K562 (cell line): ENCODE results near the gene SLC6A20. TPM values are rescaled to one million over a fixed set of nuclear protein-coding genes. Genes with fewer than 3 reads are reported as not detected.

Experiments
- ATAC-seq: fragments of 200-7000 bp; cut with Tn5 transposase; 3 replicates; pipeline ENCODE4 v1.9.1; 2020; ENCODE audit warnings: moderate library complexity
- BruUV-seq: library from RNA; stranded (reverse); fragments of 400-500 nt; replicated peaks from 2 replicates; lab custom pipeline; 2021; lab: Mats Ljungman, UMichigan
- CTCF ChIA-PET: fragments of 300-600 bp; formaldehyde crosslinking; extraction: SDS; loops from one replicate; lab custom pipeline; 2021; ENCODE audit warnings: low intra/inter-chr PET ratio; lab: Yijun Ruan, JAX
- POLR2A ChIA-PET: fragments of 300-600, 350-650 bp; sonication (Branson Sonifier 250); formaldehyde crosslinking; extraction: SDS; loops from one replicate; lab custom pipeline; 2021; ENCODE audit warnings: antibody characterized with exemption, inconsistent platforms; lab: Yijun Ruan, JAX
- DNase-seq, 4 experiments: peaks; one replicate each; pipeline versions ENCODE4 v3.0.0 to v3.0.0-alpha.2; 2011 to 2018; ENCODE audit warnings: low spot score in 3 of 4, mixed read lengths in 3 of 4; ENCODE audit errors: extremely low read depth in 1 of 4
- FAIRE-seq: peaks from 2 replicates; lab custom pipeline; 2011; peaks lifted over from hg19 to GRCh38; lab: Jason Lieb, UNC
- H2AFZ ChIP-seq: 2 replicates; pipeline ENCODE4 v1.6.0; 2011; ENCODE audit warnings: low read depth, low read length, control low read depth, inconsistent platforms
- H3K27ac ChIP-seq: fragments of 200-600 bp; 3 replicates; pipeline ENCODE4 v1.8.0; 2011; ENCODE audit warnings: low read depth, mild to moderate bottlenecking, control low read depth, inconsistent platforms, low read length, moderate library complexity, mixed read lengths; ENCODE audit errors: extremely low read depth
- H3K27me3 ChIP-seq, 2 experiments: fragments of 300-600 bp in 1 of 2; 2 replicates in 1 of 2; 3 replicates in 1 of 2; pipeline versions ENCODE4 v1.6.0 to v1.8.0; 2011; ENCODE audit warnings: inconsistent platforms in 2 of 2, low read length in 2 of 2, mild to moderate bottlenecking in 1 of 2, mixed read lengths in 1 of 2, moderate library complexity in 1 of 2; ENCODE audit not compliant: control insufficient read depth in 2 of 2, insufficient read depth in 2 of 2
- H3K36me3 ChIP-seq: fragments of 300-600 bp; 3 replicates; pipeline ENCODE4 v1.8.0; 2011; ENCODE audit warnings: mild to moderate bottlenecking, low read length, inconsistent platforms; ENCODE audit not compliant: control insufficient read depth, insufficient read depth
- H3K4me1 ChIP-seq, 2 experiments: fragments of 200-600 bp in 1 of 2; replicated peaks in 1 of 2; 2 replicates in 1 of 2; 3 replicates in 1 of 2; pipeline versions ENCODE4 v1.5.1 to v1.8.0; 2011; ENCODE audit warnings: inconsistent platforms in 2 of 2, low read length in 2 of 2, mild to moderate bottlenecking in 1 of 2, mixed read lengths in 1 of 2, moderate library complexity in 1 of 2; ENCODE audit not compliant: control insufficient read depth in 2 of 2, insufficient read depth in 2 of 2
- H3K4me2 ChIP-seq: 2 replicates; pipeline ENCODE4 v1.6.1; 2011; ENCODE audit warnings: low read length, control low read depth, inconsistent platforms, mixed read lengths; ENCODE audit not compliant: insufficient read depth
- H3K4me3 ChIP-seq: fragments of 200-600 bp; sonication (generic), shearing (Covaris generic); 2 replicates; pipeline ENCODE4 v1.5.1; 2016; ENCODE audit warnings: control low read depth, inconsistent platforms
- H3K79me2 ChIP-seq: fragments of 200-600 bp; 3 replicates; pipeline ENCODE4 v1.8.0; 2011; ENCODE audit warnings: low read length, inconsistent platforms; ENCODE audit not compliant: control insufficient read depth, insufficient read depth
- H3K9ac ChIP-seq, 2 experiments: 2 replicates each; pipeline versions ENCODE4 v1.6.0 to v1.6.1; 2011; ENCODE audit warnings: low read depth in 2 of 2, low read length in 2 of 2, control low read depth in 1 of 2, inconsistent platforms in 1 of 2, mild to moderate bottlenecking in 1 of 2, mixed read lengths in 1 of 2; ENCODE audit not compliant: insufficient read depth in 1 of 2
- H3K9me1 ChIP-seq: one replicate; pipeline ENCODE4 v1.6.0; 2011; ENCODE audit warnings: inconsistent platforms, mild to moderate bottlenecking, low read length, moderate library complexity; ENCODE audit not compliant: control insufficient read depth, insufficient read depth
- H3K9me3 ChIP-seq: replicated peaks from 2 replicates; pipeline ENCODE4 v1.5.1; 2011; ENCODE audit warnings: low read depth, low read length, inconsistent platforms; ENCODE audit not compliant: control insufficient read depth, insufficient read depth
- H4K20me1 ChIP-seq: replicated peaks from 2 replicates; pipeline ENCODE4 v1.6.1; 2011; ENCODE audit warnings: low read length, inconsistent platforms, mixed read lengths; ENCODE audit not compliant: control insufficient read depth, insufficient read depth
- BCOR ChIP-seq: fragments of 450-650 bp; IDR thresholded peaks from 2 replicates; pipeline ENCODE4 v1.6.1; 2016
- E2F1 ChIP-seq: sonication (generic); formaldehyde crosslinking; IDR thresholded peaks from 2 replicates; pipeline ENCODE4 v1.8.1; 2023; ENCODE audit warnings: mild to moderate bottlenecking, missing genetic modification reagents, moderate library complexity
- EGR1 ChIP-seq: fragments of 450-650 bp; conservative IDR thresholded peaks from 2 replicates; pipeline ENCODE4 v1.6.1; 2017; ENCODE audit warnings: mild to moderate bottlenecking
- HEY1 ChIP-seq: fragments of 250-450 bp; sonication (Bioruptor Pico); IDR thresholded peaks from 2 replicates; pipeline ENCODE4 v1.5.0; 2020; ENCODE audit warnings: mild to moderate bottlenecking, moderate library complexity, borderline replicate concordance
- HIVEP1 ChIP-seq: fragments of 250-450 bp; sonication (Bioruptor Pico); IDR thresholded peaks from 2 replicates; pipeline ENCODE4 v1.4.0; 2020; ENCODE audit warnings: mild to moderate bottlenecking
- ILF3 ChIP-seq: fragments of 450-650 bp; IDR thresholded peaks from 2 replicates; pipeline ENCODE4 v1.6.1; 2018; ENCODE audit warnings: antibody characterized with exemption, mild to moderate bottlenecking, moderate library complexity, borderline replicate concordance
- PRDM10 ChIP-seq: fragments of 450-650 bp; IDR thresholded peaks from 2 replicates; pipeline ENCODE4 v1.6.1; 2018; ENCODE audit not compliant: partially characterized antibody
- THAP12 ChIP-seq: fragments of 250-450 bp; sonication (Bioruptor Pico); IDR thresholded peaks from 2 replicates; pipeline ENCODE4 v1.9.0; 2021; ENCODE audit warnings: mild to moderate bottlenecking, inconsistent platforms
- TOE1 ChIP-seq, 2 experiments: fragments of 450-650 bp in 1 of 2; sonication (generic) in 1 of 2; formaldehyde crosslinking in 1 of 2; IDR thresholded peaks; 2 replicates each; pipeline versions ENCODE4 v1.7.1 to v1.8.0; 2016 to 2022; ENCODE audit warnings: borderline replicate concordance in 2 of 2, mild to moderate bottlenecking in 2 of 2, antibody characterized with exemption in 1 of 2, inconsistent platforms in 1 of 2, low read depth in 1 of 2, missing genetic modification reagents in 1 of 2, moderate library complexity in 1 of 2
- ZBTB8A ChIP-seq: fragments of 450-650 bp; IDR thresholded peaks from 2 replicates; pipeline ENCODE4 v1.6.1; 2018; ENCODE audit warnings: mild to moderate bottlenecking, moderate library complexity; ENCODE audit not compliant: partially characterized antibody
- ZFP36 ChIP-seq: fragments of 150-350 bp; IDR thresholded peaks from 2 replicates; pipeline ENCODE4 v1.6.1; 2018; ENCODE audit warnings: low read length, low read depth; ENCODE audit not compliant: partially characterized antibody
- ZNF197 ChIP-seq: fragments of 200-800 bp; sonication (Bioruptor generic); IDR thresholded peaks from 2 replicates; pipeline ENCODE4 v1.6.1; 2016; ENCODE audit warnings: low read depth, missing genetic modification characterization, missing compliant biosample characterization
- ZNF282 ChIP-seq: sonication (generic); formaldehyde crosslinking; IDR thresholded peaks from 2 replicates; pipeline ENCODE4 v1.8.1; 2023; ENCODE audit warnings: missing genetic modification reagents
- ZNF316 ChIP-seq: fragments of 450-650 bp; IDR thresholded peaks from 2 replicates; pipeline ENCODE4 v1.6.1; 2016
- WGBS: fragments of 100-300 bp; shearing (Covaris generic); methylation state at CpG from one replicate; pipeline ENCODE4 v1.1.6; 2016; ENCODE audit warnings: low coverage, mixed read lengths; ENCODE audit not compliant: insufficient coverage; ENCODE audit errors: missing lambda C conversion rate; 5-methylcytosine and 5-hydroxymethylcytosine counted together
- in situ Hi-C: fragments of 300-500 bp; cut with MboI; formaldehyde crosslinking; loops from 4 replicates; pipeline ENCODE4 v1.15.0; 2018; ENCODE audit warnings: inconsistent platforms, mixed read lengths
- intact Hi-C: fragments of 100-400 bp; cut with micrococcal nuclease; formaldehyde crosslinking; loops from 2 replicates; pipeline ENCODE4 v1.14.2; 2022
- polyA plus RNA-seq, 8 experiments: library from polyadenylated mRNA; depleted of rRNA in 4 of 8; stranded (reverse) in 5 of 8; unstranded in 3 of 8; fragments of >200 nt; fragmentation: Nextera tagmentation in 2 of 8; fragmentation: Illumina TruSeq in 1 of 8; extraction: Ambion mirVana in 2 of 8; extraction: Trizol in 1 of 8; gene quantifications; 2 replicates each; pipeline versions ENCODE4 v1.2.1 to v1.2.3, GENCODE V29; 2011 to 2014; ENCODE audit warnings: inconsistent platforms in 1 of 8, missing spikeins in 1 of 8
- total RNA-seq, 7 experiments: library from RNA; depleted of rRNA in 6 of 7; stranded (reverse); fragments of >200 nt in 6 of 7; fragmentation: Illumina TruSeq in 2 of 7; extraction: Trizol in 2 of 7; gene quantifications; 2 replicates each; pipeline versions ENCODE4 v1.2.1 to v1.2.3, GENCODE V29; 2011 to 2021; ENCODE audit warnings: low replicate concordance in 1 of 7
- TF ChIP-seq, protein P1 (sequence below): sonication (generic); formaldehyde crosslinking; IDR thresholded peaks from 2 replicates; pipeline ENCODE4 v1.8.0; 2023; ENCODE audit warnings: mild to moderate bottlenecking, missing genetic modification reagents

Gene SLC6A20
- total and polyA plus RNA-seq, 9 of the 15 experiments (the other 6 are each of a cell fraction or from before 2014, with no cell fraction given): not detected

DNA sequence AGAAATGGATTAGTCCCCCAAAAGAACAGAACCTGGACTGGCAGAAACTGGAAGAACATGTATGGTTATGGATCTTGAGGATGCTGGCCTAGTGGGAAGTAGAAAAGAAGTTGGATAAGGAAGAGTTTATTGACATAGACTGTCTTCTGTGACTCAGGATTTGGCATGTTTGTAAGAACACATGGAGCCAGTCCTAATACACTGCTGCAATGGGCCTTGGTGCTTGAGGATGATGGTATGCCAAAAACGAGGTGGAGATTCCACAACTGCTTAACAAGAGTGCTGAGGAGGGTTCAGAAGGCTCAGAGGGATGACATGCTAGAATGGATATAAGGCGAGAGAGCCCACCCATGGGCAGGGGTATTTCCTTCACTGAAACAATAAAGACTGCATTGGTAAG is 23.2 kb upstream of the SLC6A20 start:
- H3K9me1 ChIP-seq: no peaks in the 10 kb centered on the region
- POLR2A ChIA-PET: no interaction called here
- FAIRE-seq (no peak), DNase-seq (no peak), ATAC-seq (no peak)
- TF ChIP-seq THAP12 (CRISPR knock-in tag) (no peak), ZNF282 (CRISPR knock-in tag) (no peak), ZBTB8A (no peak), EGR1 (no peak), TOE1 (IDR thresholded peaks at IDR 0.05; ENCODE audit: borderline replicate concordance) (no peak), TOE1 (CRISPR knock-in tag; IDR thresholded peaks at IDR 0.05; ENCODE audit: borderline replicate concordance, low read depth) (no peak), ZFP36 (no peak), ILF3 (no peak), PRDM10 (no peak), HEY1 (CRISPR knock-in tag) (no peak), HIVEP1 (CRISPR knock-in tag) (no peak), ZNF316 (no peak), BCOR (no peak), E2F1 (CRISPR knock-in tag) (no peak), ZNF197 (CRISPR knock-in tag) (no peak)
- TF ChIP-seq, protein P1, sequence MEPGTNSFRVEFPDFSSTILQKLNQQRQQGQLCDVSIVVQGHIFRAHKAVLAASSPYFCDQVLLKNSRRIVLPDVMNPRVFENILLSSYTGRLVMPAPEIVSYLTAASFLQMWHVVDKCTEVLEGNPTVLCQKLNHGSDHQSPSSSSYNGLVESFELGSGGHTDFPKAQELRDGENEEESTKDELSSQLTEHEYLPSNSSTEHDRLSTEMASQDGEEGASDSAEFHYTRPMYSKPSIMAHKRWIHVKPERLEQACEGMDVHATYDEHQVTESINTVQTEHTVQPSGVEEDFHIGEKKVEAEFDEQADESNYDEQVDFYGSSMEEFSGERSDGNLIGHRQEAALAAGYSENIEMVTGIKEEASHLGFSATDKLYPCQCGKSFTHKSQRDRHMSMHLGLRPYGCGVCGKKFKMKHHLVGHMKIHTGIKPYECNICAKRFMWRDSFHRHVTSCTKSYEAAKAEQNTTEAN (CRISPR knock-in tag): no peak
- 0 out of 5 replicates have a peak, but pooled peaks cover 0 to under 1% of the 10 kb centered on the region in 2 experiments for H3K27me3 ChIP-seq
- no peaks in the 10 kb centered on the region for H3K4me1 ChIP-seq
- in situ Hi-C loops: no loop called here
- no peak overlapping the region for H2AFZ ChIP-seq
- no peaks in the 10 kb centered on the region for H3K79me2 ChIP-seq
- intact Hi-C loops: no loop called here
- 3% methylated on average over 2 of the region's 2 CpGs for WGBS
- CTCF ChIA-PET: no interaction called here
- no TSS peak for BruUV-seq
- no peak overlapping the region for H3K27ac ChIP-seq
- H3K9me3 ChIP-seq: no peaks in the 10 kb centered on the region
- no peaks in the 10 kb centered on the region for H4K20me1 ChIP-seq
- no peak overlapping the region for H3K4me3 ChIP-seq
- no peak overlapping the region for H3K4me2 ChIP-seq
- H3K9ac ChIP-seq: no peak overlapping the region
- H3K36me3 ChIP-seq: no peaks in the 10 kb centered on the region
